Caki2 (cell line): ENCODE data around the gene RANBP3. TPM values are rescaled to one million over a fixed set of nuclear protein-coding genes. Genes with fewer than 3 reads are reported as not detected.

Experiments
- DNase-seq: peaks from one replicate; pipeline ENCODE4 v3.0.0-alpha.2; 2015; ENCODE audit warnings: low read depth
- in situ Hi-C: cut with HindIII; loops from 2 replicates; pipeline ENCODE4 v1.10.0; 2016; ENCODE audit warnings: low sequenced_read_pairs, low pct_unique_long_range_greater_than_20kb, mixed read lengths
- total RNA-seq: library from RNA; depleted of rRNA; stranded (reverse); fragments of >200 nt; shearing (Covaris generic); gene quantifications from 2 replicates; pipeline ENCODE4 v1.2.3, GENCODE V29; 2014; ENCODE audit warnings: low replicate concordance

Gene RANBP3
- total RNA-seq, 1 experiment from 2014 or later, result 36.3 TPM

DNA sequence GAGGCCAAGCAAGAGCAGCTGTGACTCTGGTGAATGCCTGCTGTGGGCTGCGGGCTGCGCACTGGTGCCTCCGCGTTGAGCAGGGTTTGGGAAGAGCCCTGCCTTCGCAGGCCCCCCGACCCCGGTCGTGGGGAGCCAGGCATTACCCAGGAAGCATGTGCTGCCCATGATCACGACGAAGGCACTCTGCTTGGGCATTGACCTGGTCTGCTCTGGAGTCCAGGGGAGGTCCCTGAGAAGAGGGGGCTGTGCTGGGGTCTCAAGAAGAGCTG, 19.2 kb downstream of the RANBP3 start:
- in situ Hi-C loops, result no loop called here
- DNase-seq, result no peak

- in situ Hi-C loops, result no loop called here
- no peak for DNase-seq
These were observed 19.7 kb downstream of the RANBP3 start for GRCh38 chr19:5958074-5958850.

DNA sequence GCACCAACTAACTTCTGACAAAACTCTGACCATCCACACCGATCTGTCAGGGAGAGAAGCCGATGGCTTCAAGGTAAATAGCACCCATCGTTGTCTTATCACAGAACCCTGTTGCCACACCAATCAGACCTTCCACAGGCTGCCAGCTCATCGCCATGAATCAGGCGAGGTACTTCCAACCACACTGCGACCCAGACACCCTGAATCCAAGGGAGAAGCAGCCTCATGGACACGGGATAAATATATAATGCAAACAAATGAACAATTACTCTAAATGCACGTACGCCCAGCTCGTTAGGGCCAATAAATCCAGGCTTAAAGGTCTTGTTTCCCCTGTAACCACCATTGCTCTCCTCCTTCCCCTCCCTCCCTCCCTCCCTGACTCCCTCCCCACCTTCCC, 20.8 kb downstream of the RANBP3 start:
- DNase-seq, result no peak

DNA sequence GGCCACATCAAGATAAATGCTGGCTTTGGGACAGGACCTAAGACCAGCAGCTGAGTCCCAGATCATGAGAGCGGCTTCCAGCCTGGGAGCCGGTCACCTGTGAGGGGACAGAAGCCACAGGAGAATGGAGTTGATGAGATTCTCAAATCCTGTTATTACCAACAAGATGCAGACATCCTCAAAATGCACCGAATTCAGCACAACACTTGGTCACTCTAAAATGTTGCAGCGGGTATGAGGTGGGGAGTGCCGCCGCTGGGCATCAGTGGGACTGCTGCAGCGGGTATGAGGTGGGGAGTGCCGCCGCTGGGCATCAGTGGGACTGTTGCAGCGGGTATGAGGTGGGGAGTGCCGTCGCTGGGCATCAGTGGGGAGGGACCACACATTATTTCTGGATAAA, 21.2 kb downstream of the RANBP3 start:
- in situ Hi-C loops, result no loop called here
- DNase-seq, result no peak

More for the DNA sequence above, 20.8 kb downstream of the RANBP3 start:
- in situ Hi-C loops, result no loop called here

GRCh38 chr19:5956323-5956722, 21.6 kb downstream of the RANBP3 start:
- no peak for DNase-seq
- in situ Hi-C loops, result no loop called here

- in situ Hi-C loops, result no loop called here
- no peak for DNase-seq
These were observed 22.4 kb downstream of the RANBP3 start for GRCh38 chr19:5955636-5955935.

- in situ Hi-C loops, result no loop called here
- no peak for DNase-seq
These were observed 23.6 kb downstream of the RANBP3 start for GRCh38 chr19:5954293-5954692.

DNA sequence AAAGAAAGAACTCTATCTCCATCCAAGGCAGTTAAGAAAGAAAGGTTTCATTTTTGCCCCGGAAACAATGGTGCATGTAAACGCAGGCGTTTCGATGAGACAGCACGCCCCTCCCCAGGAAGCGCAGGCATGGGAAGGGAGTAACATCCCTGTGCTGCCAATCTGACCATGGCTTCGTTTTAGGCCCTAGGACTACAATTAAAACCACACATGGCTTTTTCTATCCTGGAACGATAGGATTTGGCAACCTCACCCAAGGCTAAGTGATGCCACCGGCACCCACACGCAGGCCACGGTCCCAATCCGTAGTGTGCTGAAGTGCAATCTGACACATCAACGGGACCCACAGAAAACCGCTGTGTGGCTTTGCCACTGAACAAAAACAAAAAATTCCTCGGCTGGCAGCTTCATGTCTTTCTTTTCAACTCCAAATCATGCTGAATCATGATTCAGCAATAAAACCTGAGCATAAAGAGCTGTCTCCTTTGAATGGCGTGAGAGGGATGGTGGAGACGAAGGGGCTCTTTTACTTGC, 24.2 kb downstream of the RANBP3 start:
- no peak for DNase-seq
- in situ Hi-C loops, result no loop called here

DNA sequence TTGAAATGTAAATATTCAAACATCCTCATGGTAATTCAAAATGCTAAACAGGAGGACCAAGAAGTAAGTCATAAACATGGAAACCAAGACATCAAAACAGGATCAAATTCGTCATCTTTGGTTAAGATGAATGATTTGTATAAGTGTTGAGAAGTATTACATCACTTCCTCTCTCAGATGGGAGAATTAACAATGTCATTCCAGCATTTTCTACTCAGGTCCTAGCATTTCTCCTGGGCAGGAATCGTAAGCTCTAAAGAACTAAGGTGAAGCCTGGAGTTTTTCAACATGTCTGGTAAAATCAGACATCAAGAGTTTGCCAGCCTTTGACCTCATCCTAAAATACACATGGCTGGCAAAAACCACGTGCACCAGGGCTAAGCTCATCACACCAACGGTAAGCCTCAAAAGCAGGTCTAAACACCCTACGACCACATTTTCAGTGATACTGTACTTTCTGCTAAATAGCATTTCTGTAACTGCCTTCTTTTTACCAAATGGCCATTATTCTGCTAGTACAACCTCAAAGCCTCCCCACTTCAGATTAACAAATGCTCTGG, 24.8 kb downstream of the RANBP3 start:
- in situ Hi-C loops, result no loop called here
- DNase-seq, result no peak

- no peak for DNase-seq
- in situ Hi-C loops, result no loop called here
These were observed 25.5 kb downstream of the RANBP3 start for GRCh38 chr19:5952193-5953029.

DNA sequence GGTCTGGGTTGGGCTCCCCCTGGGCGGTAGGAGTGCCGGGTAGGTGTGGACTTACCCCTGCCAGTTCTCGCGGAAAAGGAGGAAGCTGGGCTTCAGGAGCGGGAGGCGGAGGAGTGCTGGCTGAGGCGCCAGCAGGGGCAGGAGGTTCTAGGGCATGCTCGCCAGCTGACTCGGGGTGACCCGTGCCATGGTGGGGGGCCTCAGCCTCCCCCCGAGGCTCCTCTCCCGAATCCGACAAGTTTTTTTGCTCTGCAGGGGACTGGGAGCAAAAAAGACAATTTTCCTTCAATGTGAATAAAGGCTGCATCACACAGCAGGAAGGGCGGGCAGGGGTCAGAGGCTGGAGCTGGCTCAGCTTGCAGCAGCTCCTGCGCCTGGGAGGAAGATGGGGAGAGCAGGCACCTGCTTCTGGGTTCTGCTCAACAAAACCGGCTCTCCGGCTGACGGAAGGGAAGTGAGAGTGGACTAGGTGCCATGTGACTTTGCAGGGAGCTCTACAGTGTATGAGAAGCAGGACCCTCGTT, 26.5 kb downstream of the RANBP3 start:
- no peak for DNase-seq
- in situ Hi-C loops, result no loop called here

- in situ Hi-C loops, result no loop called here
- DNase-seq, result no peak
These were observed 27.2 kb downstream of the RANBP3 start for GRCh38 chr19:5950741-5951140.

- in situ Hi-C loops, result no loop called here
- no peak for DNase-seq
These were observed 28.1 kb downstream of the RANBP3 start for GRCh38 chr19:5949792-5950305.

DNA sequence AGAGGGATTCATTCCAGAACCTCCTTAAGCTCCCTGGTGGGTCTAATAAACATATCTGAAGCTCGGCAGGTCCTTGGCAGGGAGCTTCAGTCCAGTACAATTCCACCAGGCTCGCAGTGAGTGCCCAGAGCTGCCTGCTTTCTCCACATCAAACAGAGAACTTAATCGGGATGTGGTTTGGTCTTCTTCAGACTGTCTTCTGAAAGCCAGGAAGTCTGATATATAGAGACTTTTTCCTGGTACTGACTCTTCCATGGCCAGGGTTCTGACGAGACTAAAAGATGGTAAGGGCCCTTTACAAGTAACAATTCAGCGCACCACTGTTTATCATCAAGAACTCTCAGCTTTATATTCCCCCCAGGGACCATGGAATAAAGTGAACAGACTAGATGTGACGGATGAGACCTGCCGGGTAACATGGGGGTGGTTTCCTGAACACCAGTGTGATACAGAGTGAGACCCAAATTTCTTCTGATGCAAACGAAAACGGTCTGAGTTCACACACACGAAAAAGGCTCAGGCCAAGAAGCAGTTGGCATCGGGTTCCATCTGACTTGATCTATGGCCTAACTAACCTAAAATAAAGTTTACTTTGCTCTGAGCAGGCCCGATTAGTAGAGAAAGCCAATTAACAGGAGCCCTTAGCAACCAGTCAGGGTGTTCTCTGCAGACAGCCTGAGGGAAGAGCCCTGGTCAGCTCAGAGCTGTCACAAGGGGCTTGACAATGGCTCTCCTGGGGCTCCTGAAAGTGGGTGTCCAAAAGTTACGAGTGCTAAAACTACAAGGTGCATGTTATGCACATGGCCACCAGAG, 29.0 kb downstream of the RANBP3 start:
- in situ Hi-C loops, result no loop called here
- DNase-seq, result no peak

GRCh38 chr19:5947435-5947834, 30.5 kb downstream of the RANBP3 start:
- in situ Hi-C loops, result no loop called here
- no peak for DNase-seq

- no peak for DNase-seq
- in situ Hi-C loops, result no loop called here
These were observed 34.3 kb downstream of the RANBP3 start for GRCh38 chr19:5943623-5944022.

- DNase-seq, result no peak
- in situ Hi-C loops, result no loop called here
These were observed 34.9 kb downstream of the RANBP3 start for GRCh38 chr19:5943045-5943444.

- no peak for DNase-seq
- in situ Hi-C loops, result no loop called here
These were observed 36.3 kb downstream of the RANBP3 start for GRCh38 chr19:5941673-5942072.
